Left hindlimb (tissue), 1 donor: ENCODE data around the gene HILPDA.
"Not testable (repeated sequence)": the region's sequence is repeated elsewhere in the genome, so short reads cannot be mapped to it uniquely, and the experiment has no call there.

Source experiments
- DNase-seq: peaks from one replicate; pipeline ENCODE4 v3.0.0-alpha.2; 2018

The HILPDA gene

DNA sequence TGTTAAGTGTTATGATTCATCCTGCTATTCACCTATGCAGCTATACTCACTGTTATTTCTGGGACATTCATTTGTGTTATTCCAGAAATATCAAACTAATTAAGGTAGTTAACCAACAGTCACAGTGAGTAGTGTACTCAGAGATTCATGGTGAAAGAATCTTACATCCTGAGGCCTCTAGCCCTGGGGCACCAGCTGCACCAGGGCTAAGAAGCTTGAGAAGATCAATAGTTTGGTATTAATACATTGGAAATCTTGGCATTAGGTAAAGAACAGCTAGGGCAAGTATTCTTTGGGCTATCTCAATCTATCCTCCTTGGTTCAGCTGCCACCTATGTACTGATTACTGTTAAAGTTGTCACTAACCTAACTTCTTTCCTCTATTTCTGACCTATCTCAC lies 11.2 kb downstream of the HILPDA start:
- DNase-seq, result not testable (repeated sequence)

DNA sequence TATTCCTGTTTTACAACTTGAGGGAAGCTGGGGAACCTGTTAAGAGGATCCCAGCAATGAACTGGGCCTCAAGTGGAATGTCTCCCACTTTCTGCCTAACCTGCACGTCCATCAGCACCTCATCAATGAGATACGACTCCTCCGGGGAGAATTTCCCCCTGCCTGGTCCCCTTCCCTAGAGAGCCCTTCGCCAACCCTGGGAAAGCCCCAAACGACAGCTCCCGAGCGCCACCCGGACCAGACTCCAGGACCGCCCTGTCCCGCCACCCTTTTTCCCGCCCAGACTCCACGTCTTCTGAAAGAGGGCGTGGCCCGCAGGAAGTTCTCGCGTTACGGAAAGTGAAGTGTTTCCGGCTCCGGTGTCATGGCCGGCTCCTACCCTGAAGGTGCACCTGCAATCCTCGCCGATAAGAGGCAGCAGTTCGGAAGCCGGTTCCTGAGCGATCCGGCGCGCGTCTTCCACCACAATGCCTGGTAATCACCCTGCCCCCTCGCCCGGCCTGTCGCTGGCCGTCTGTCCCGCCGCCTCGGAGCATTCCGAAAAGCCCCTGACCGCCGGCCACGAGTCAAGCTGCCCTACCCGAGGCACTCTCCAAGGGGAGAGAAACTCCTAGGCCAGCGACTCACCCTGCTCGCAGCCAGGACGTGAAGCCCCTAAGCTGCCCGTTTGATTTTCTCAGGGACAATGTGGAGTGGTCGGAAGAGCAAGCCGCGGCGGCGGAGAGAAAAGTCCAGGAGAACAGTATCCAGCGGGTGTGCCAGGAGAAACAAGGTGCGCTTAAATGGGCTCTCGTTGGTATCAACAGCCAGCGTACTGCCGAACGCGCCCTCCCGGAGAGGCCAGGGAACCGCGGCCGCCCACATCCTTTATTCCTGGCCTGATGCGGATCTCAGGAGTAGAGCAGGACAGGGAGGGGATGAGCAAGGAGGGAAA lies 21.0 kb downstream of the HILPDA start, which contains the start of gene METTL2B:
METTL2B (plus strand) TSS at position 347 of the 934 bp plus-strand sequence; CDS start at position 365, 18 bp downstream.
- peak; percentile 94 for DNase-seq

DNA sequence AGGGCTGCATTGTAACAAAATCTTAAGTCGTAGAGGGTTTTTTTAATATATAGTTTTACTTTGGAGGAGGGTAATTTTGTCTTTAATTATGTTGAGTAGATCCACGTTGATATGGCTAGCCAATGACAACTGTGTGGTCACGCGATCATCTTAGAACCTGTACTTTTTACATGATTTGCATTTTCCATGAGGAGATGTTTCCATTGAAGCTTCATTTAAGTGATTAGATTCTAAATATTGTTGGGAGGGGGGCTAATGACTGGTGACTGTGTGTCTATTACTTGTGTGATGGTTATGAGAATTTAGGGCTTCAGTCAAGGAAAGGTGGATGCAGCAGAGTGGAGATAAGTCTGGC lies 21.6 kb downstream of the HILPDA start:
- not testable (repeated sequence) for DNase-seq

DNA sequence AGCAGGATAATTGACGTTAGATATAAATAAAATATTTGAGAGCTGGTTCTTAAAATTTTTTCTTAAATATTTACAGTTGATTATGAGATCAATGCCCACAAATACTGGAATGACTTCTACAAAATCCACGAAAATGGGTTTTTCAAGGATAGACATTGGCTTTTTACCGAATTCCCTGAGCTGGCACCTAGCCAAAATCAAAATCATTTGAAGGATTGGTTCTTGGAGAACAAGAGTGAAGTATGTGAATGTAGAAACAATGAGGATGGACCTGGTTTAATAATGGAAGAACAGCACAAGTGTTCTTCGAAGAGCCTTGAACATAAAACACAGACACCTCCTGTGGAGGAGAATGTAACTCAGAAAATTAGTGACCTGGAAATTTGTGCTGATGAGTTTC lies 23.4 kb downstream of the HILPDA start:
- DNase-seq, result not testable (repeated sequence)

DNA sequence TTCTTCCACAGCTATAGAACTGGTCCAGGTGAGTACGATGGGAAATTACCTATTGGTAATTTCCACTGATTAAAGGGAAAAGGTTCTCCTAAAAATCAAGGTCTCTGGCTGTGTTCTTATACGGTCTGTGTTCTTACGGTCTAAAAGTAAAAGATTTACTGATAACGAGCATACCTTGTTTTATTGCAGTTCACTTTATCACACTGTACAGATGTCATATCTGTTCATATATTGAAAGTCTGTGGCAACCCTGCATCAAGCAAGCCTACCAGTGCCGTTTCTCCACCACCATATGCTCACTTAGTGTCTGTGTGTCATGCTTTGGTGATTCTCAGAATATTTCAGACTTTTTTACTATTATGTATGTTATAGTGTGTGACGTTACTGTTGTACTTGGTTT lies 32.5 kb downstream of the HILPDA start:
- not testable (repeated sequence) for DNase-seq

DNA sequence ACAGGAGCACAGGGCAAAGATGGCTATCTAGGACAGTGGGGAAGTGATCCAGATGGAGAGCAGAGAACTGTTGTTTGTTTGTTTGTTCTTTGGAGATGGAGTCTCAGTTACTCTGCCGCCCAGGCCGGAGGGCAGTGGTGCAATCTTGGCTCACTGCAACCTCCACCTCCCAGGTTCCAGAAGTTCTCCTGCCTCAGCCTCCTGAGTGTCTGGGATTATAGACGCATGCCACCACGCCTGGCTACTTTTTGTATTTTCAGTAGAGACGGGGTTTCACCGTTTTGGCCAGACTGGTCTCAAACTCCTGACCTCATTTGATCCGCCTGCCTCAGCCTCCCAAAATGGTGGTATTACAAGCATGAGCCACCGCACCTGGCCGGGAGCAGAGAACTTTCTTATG lies 41.7 kb downstream of the HILPDA start:
- no peak for DNase-seq

- not testable (repeated sequence) for DNase-seq
Observed at GRCh38 chr7:128505416-128505815, 49.7 kb downstream of the HILPDA start.

DNA sequence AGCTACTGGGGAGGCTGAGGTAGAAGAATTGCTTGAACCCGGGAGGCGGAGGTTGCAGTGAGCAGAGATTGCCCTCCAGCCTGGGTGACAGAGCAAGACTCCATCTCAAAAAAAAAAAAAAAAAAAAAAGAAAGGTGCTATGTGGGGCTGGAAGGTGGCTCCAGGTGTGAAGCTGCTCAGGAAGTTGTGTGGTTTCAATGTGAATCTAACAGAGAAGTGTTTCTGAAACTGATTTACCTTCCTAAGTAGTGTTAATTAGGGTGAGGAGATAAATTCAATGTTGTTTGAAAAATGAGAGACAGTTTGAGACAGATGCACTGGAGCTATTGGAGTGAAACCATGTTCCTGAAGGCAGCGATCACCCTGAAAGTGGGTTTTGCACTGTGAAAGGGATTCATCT lies 51.1 kb downstream of the HILPDA start:
- not testable (repeated sequence) for DNase-seq

GRCh38 chr7:128507321-128507993 lies 51.8 kb downstream of the HILPDA start:
- not testable (repeated sequence) for DNase-seq
